Right lobe of liver (tissue), 6 donors: ENCODE data around the gene MOB2. TPM values are rescaled to one million over a fixed set of nuclear protein-coding genes. Genes with fewer than 3 reads are reported as not detected.

ENCODE experiments used
- ATAC-seq, 4 donors: fragments of 200-7000 bp; cut with Tn5 transposase; one replicate each; pipeline ENCODE4 v1.9.1; 2020; ENCODE audit warnings: mild to moderate bottlenecking in 4 of 4, moderate library complexity in 4 of 4
- DNase-seq, 3 donors: peaks; one replicate each; pipeline ENCODE4 v3.0.0-alpha.2; 2020
- H3K27ac ChIP-seq, 3 donors: fragments of 200-600 bp; one replicate each; pipeline ENCODE4 v1.8.0; 2022
- H3K27me3 ChIP-seq, 2 donors: fragments of 200-600 bp; one replicate each; pipeline ENCODE4 v1.8.0; 2022
- H3K36me3 ChIP-seq, 4 donors: fragments of 200-600 bp; sonication (generic) in 1 of 4; one replicate each; pipeline versions ENCODE4 v1.5.1 to v1.8.0; 2017 to 2022; ENCODE audit warnings: control low read depth in 1 of 4
- H3K4me1 ChIP-seq, 4 donors: fragments of 200-600 bp; sonication (generic) in 1 of 4; one replicate each; pipeline versions ENCODE4 v1.5.1 to v1.8.0; 2017 to 2022; ENCODE audit warnings: control low read depth in 1 of 4
- H3K4me3 ChIP-seq, 3 donors: fragments of 200-600 bp; one replicate each; pipeline ENCODE4 v1.8.0; 2022
- H3K9me3 ChIP-seq, 4 donors: fragments of 200-600 bp; sonication (generic) in 1 of 4; one replicate each; pipeline versions ENCODE4 v1.5.1 to v1.8.0; 2017 to 2022; ENCODE audit warnings: control low read depth in 1 of 4
- CTCF ChIP-seq, 4 donors: fragments of 200-600 bp in 3 of 4; fragments of 450-650 bp in 1 of 4; IDR thresholded peaks; one replicate each; pipeline versions ENCODE4 v1.5.1 to v1.8.0; 2016 to 2022; ENCODE audit warnings: antibody characterized with exemption in 4 of 4, mild to moderate bottlenecking in 2 of 4
- POLR2A ChIP-seq: fragments of 450-650 bp; IDR thresholded peaks from one replicate; pipeline ENCODE4 v1.6.1; 2017; ENCODE audit warnings: antibody characterized with exemption, mild to moderate bottlenecking
- WGBS: methylation state at CpG from one replicate; pipeline ENCODE4 v1.1.6; 2018; ENCODE audit warnings: low coverage, low lambda C conversion rate; ENCODE audit not compliant: insufficient coverage; ENCODE audit errors: missing lambda C conversion rate; 5-methylcytosine and 5-hydroxymethylcytosine counted together
- intact Hi-C, 2 donors: fragments of 100-400 bp; cut with DNase I; formaldehyde crosslinking; loops; one replicate each; pipeline versions ENCODE4 v1.11.2 to v1.14.1; 2022
- total RNA-seq, 6 experiments: library from RNA; depleted of rRNA in 2 of 6; stranded (reverse); fragments of >200 nt in 2 of 6; fragmentation: NEBNext Ultra II Directional in 3 of 6; extraction: Animal tissue kit (Norgen Biotek cat#: 25700) in 3 of 6; gene quantifications; one replicate each; pipeline versions ENCODE4 v1.1.0 to v1.2.4, GENCODE V29; 2016 to 2023
- donor health status: DM: no; HTN: yes; CAD: no.
- donor health status: DM: no; HTN: no; CAD: no.
- donor health status: DM: no; HTN: no; CAD: no.
- donor health status: DM: no; HTN: yes; CAD: no.
- donor health status: DM: no; HTN: yes; CAD: no.

The MOB2 gene
- total RNA-seq, 6 experiments from 2014 or later, result 8.5 to 17.0 (median 14.1) TPM

GRCh38 chr11:1476940-1477736 lies 9.4 kb downstream of the MOB2 start:
- intact Hi-C loops, result no loop called here
- DNase-seq (peak in 2 of 3 donors; percentile 6 to 21), ATAC-seq (peak in 1 of 4 donors; percentile 9)
- Histone ChIP-seq H3K27me3 (no peaks in the 10 kb centered on the region), H3K4me1 (no peaks in the 10 kb centered on the region), H3K27ac (no peak overlapping the region), H3K4me3 (no peak overlapping the region), H3K9me3 (no peaks in the 10 kb centered on the region), H3K36me3 (peaks cover 0 to 35% (median 9%) of the 10 kb centered on the region in 4 donors)
- TF ChIP-seq POLR2A, result no peak
- TF ChIP-seq CTCF (IDR thresholded peaks at IDR 0.05), result no peak
- WGBS, result 85% methylated on average over 11 of the region's 20 CpGs

GRCh38 chr11:1475841-1476240 lies 10.7 kb downstream of the MOB2 start:
- no peak overlapping the region for H3K27ac ChIP-seq
- no peaks in the 10 kb centered on the region for H3K27me3 ChIP-seq
- H3K4me1 ChIP-seq, result no peaks in the 10 kb centered on the region
- peak in 1 of 3 donors; percentile 35 for DNase-seq
- H3K36me3 ChIP-seq, result peaks cover 0 to 35% (median 9%) of the 10 kb centered on the region in 4 donors
- H3K9me3 ChIP-seq, result no peaks in the 10 kb centered on the region
- ATAC-seq, result no peak
- TF ChIP-seq POLR2A (no peak), CTCF (IDR thresholded peaks at IDR 0.05) (no peak)
- intact Hi-C loops, result no loop called here
- 91% methylated on average over 4 of the region's 12 CpGs for WGBS
- H3K4me3 ChIP-seq, result no peak overlapping the region

GRCh38 chr11:1473786-1474185 lies 12.8 kb downstream of the MOB2 start:
- no peaks in the 10 kb centered on the region for H3K27me3 ChIP-seq
- DNase-seq, result peak in 2 of 3 donors; percentile 6 to 47
- H3K27ac ChIP-seq, result no peak overlapping the region
- WGBS, result no CpG with 5 or more reads among the region's 22 CpGs
- no peaks in the 10 kb centered on the region for H3K9me3 ChIP-seq
- no peak for ATAC-seq
- intact Hi-C loops, result no loop called here
- TF ChIP-seq CTCF (IDR thresholded peaks at IDR 0.05) (no peak), POLR2A (no peak)
- H3K36me3 ChIP-seq, result peaks cover 0 to 32% (median 8%) of the 10 kb centered on the region in 4 donors
- no peaks in the 10 kb centered on the region for H3K4me1 ChIP-seq
- no peak overlapping the region for H3K4me3 ChIP-seq

DNA sequence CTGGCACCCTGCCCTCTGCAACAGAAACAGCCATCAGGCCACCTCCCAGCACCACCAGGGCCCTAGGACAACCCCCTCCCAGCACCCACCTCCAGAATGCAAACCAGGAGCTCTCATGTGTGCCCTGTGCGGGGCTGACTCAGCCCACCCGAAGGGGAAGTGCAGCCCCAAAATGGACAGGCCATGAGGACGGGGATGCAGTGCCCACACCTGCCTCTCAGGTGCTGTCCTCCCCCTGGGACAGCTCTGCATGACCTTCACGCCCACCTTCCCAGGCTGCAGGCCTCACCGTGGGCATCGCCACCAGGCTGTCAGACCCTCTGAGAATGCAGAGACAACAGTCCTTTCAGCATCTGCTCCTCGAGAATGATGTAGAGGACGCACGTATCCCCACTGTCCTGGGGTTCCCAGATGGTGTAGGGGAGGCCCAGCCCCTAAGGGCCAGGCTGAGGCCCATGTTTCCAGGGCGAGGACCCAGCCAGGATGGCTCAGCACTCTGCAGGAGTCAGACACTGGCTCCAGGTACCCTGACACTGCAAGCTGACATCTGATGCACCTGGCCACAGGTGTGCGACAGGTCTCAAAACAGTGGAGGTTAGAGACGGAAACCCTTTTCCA lies 13.5 kb downstream of the MOB2 start:
- no peaks in the 10 kb centered on the region for H3K27me3 ChIP-seq
- H3K9me3 ChIP-seq, result no peaks in the 10 kb centered on the region
- no peaks in the 10 kb centered on the region for H3K4me1 ChIP-seq
- no peak overlapping the region for H3K4me3 ChIP-seq
- TF ChIP-seq POLR2A (no peak), CTCF (IDR thresholded peaks at IDR 0.05) (no peak)
- peak in 2 of 3 donors; percentile 15 to 42 for DNase-seq
- intact Hi-C loops, result no loop called here
- 92% methylated on average over 2 of the region's 12 CpGs for WGBS
- H3K36me3 ChIP-seq, result peaks cover 0 to 26% (median 6%) of the 10 kb centered on the region in 4 donors
- no peak overlapping the region for H3K27ac ChIP-seq
- no peak for ATAC-seq
